Measurements from ENCODE around the gene GAS1. TPM values are rescaled to one million over a fixed set of nuclear protein-coding genes. Genes with fewer than 3 reads are reported as not detected.

GAS1 gene
- total RNA-seq, 1 donor from 2014 or later, result 120 TPM

DNA sequence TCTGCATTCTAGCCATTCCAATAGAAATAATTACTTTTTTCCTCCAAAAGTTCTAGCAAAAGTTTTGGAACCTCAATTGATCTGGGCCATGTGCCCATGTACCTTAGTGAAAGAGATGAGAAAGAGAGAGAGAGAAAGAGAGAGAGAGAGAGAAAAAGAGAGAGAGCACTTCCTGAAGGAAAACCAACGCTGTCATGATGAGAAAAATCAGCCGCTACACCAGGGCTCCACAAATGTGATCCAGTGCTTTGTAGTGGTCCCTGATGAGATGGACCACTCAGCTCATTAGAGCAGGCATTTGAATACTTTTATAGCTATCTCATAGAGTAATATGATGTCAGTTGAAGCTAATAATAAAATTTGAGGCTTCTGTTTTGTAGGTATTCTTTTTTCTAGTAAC, 7.7 kb upstream of the GAS1 start:
- Mint-ChIP-seq H3K4me1 (ENCODE audit: unreplicated experiment) (peaks cover 4% of the 10 kb centered on the region), H3K9me3 (peaks cover 6% of the 10 kb centered on the region), H3K4me3 (no peak overlapping the region), H3K36me3 (peaks cover 3% of the 10 kb centered on the region), H3K27ac (no peak overlapping the region), H3K27me3 (peaks cover 15% of the 10 kb centered on the region)
- TF ChIP-seq, protein P1, sequence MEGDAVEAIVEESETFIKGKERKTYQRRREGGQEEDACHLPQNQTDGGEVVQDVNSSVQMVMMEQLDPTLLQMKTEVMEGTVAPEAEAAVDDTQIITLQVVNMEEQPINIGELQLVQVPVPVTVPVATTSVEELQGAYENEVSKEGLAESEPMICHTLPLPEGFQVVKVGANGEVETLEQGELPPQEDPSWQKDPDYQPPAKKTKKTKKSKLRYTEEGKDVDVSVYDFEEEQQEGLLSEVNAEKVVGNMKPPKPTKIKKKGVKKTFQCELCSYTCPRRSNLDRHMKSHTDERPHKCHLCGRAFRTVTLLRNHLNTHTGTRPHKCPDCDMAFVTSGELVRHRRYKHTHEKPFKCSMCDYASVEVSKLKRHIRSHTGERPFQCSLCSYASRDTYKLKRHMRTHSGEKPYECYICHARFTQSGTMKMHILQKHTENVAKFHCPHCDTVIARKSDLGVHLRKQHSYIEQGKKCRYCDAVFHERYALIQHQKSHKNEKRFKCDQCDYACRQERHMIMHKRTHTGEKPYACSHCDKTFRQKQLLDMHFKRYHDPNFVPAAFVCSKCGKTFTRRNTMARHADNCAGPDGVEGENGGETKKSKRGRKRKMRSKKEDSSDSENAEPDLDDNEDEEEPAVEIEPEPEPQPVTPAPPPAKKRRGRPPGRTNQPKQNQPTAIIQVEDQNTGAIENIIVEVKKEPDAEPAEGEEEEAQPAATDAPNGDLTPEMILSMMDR (conservative IDR thresholded peaks at IDR 0.05), result no peak
- DNase-seq (ENCODE audit: extremely low spot score, unreplicated experiment), result no peak

DNA sequence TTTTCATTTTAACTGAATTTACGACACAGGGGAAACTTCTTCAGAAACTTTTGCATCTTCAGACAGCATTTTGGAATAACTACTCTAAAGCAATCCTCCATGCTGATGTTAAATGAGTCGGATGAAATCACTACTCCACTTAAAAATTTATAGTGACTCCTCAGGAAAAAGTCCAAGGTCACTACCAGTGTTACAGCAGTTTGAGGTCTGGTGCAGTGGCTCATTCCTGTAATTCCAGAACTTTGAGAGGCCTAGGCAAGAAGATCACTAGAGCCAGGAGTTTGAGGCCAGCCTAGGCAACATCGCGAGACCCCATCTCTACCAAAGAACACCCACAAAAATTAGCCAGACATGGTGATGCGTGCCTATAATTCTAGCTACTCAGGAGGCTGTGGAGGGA, 5.9 kb upstream of the GAS1 start:
- Mint-ChIP-seq H3K27ac (no peak overlapping the region), H3K27me3 (peaks cover 19% of the 10 kb centered on the region), H3K9me3 (peaks cover 6% of the 10 kb centered on the region), H3K36me3 (peaks cover 3% of the 10 kb centered on the region), H3K4me3 (no peak overlapping the region), H3K4me1 (ENCODE audit: unreplicated experiment) (peaks cover 7% of the 10 kb centered on the region)
- no peak for DNase-seq (ENCODE audit: extremely low spot score, unreplicated experiment)
- TF ChIP-seq, protein P1 (conservative IDR thresholded peaks at IDR 0.05), result no peak

DNA sequence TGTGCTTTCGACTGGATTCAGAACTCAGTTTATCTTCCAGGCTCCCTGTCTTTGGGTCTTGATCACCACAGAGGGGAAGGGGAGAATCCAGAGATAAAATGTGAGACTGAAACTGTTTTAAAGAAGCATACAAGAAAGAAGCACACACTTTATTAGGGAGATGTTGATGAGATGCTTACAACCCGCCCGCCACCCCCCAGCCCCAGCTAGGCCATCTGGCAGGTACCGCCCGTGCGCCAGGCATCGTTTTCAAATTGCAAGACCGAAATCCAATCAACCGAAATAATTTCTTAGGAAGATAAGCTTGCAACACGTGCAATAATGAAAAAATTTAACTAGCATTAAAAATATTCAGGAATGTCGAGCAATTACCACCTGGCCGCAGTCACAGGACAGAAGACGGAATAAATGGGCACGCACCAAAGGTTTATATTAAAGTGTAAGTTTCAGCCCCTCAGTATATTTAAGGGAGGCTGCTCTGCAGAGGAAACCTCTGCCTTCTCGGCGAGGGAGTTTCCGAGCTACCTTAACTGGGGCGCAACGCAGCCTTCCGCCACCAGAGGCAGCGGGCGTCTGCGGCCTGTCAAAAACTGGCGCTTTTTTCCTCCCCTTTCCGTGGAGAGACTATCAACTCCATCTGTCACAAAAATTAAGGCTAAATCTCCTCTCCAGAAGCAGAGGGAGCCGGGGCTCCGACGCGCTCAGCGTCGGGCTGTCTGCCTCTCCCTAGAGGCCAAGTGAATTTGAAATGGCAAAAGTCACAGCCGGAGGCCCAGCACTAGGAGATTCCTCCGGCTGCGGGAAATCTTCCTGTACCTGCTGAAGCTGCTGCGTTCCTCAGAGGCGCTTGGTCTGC, 996 bp upstream of the GAS1 start:
- peaks cover 25% of the 10 kb centered on the region for H3K27me3 Mint-ChIP-seq

DNA sequence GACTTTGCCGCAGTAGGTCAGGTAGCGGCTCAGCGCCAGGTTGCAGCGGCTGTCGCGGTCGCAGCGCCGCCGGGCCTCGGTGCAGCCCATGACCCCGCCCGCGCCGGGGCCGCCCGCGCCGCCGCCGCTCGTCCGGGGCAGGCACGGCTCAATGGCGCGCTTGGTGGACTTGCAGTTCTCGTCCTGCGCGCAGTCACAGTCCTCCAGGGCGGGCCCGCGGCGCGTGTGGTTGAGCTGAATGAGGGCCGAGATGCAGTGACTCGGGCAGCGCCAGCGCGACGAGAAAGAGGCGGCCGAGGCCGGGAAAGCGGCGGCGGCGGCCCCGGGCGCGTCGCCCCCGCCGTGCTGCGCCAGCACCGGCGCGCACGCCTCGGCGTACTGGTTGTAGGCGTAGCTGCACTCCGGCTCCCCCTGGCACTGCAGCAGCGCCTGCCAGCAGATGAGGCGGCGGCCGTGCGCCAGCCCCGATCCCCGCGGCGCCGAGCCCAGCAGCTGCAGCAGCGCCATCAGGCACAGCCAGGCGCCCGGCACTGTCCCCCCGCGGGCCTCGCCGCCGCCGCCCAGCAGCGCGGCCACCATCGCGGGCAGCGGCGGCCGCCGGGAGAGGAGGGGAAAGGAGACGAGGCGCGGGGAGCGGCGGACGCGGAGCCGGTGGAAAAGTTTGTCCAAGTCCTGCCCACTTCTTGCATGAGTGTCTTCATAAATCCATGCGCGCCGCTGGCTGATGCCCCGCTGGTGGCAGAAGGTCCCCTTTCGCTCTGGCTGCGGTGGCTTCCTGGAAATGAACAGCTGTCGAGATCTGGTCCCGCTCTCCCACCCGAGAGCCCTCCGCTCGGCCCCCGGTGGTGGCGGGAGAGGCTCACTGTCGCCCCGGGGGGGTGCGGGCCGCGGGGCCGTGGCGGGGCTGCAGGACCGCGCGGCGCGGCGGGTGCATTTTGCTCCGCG, 833 bp downstream of the GAS1 start:
- TF ChIP-seq, protein P1 (conservative IDR thresholded peaks at IDR 0.05), result peak; percentile 5
- H3K9me3 Mint-ChIP-seq, result no peaks in the 10 kb centered on the region

More for the DNA sequence above, 996 bp upstream of the GAS1 start:
- TF ChIP-seq, protein P1 (conservative IDR thresholded peaks at IDR 0.05), result peak; percentile 90
- peak overlapping the region; percentile 21 for H3K27ac Mint-ChIP-seq
- peak; percentile 86 for DNase-seq (ENCODE audit: extremely low spot score, unreplicated experiment)
- peaks cover 6% of the 10 kb centered on the region for H3K9me3 Mint-ChIP-seq
- peaks cover 14% of the 10 kb centered on the region for H3K36me3 Mint-ChIP-seq
- H3K4me1 Mint-ChIP-seq (ENCODE audit: unreplicated experiment), result peaks cover 14% of the 10 kb centered on the region
- peak overlapping the region; percentile 89 for H3K4me3 Mint-ChIP-seq

DNA sequence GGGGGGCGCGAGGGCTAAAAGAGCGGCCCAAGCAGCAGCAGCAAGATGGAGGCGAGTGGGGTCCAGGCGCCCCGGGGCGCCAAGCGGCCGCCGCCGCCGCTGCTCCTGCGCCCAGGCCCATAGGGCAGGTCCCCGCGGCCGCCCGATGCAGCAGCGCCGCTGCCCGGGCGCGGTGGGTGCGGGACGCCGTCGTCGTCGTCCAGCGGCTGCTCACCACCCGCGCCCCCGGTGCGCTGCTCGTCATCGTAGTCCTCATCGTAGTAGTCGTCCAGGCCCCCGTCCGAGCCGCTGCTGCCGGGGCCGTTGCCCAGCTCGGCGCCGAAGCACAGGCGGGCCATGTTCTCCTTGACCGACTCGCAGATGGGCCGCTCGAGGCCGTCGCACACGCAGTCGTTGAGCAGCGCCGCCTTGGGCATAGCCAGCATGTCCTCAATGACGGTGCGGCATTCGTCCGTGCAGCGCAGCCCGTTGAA, 1.5 kb downstream of the GAS1 start:
- TF ChIP-seq, protein P1 (conservative IDR thresholded peaks at IDR 0.05), result peak; percentile 8
- Mint-ChIP-seq H3K27ac (peak overlapping the region; percentile 51), H3K27me3 (peaks cover 42% of the 10 kb centered on the region), H3K9me3 (no peaks in the 10 kb centered on the region), H3K36me3 (peaks cover 11% of the 10 kb centered on the region), H3K4me1 (ENCODE audit: unreplicated experiment) (peaks cover 38% of the 10 kb centered on the region), H3K4me3 (peak overlapping the region; percentile 96)
- DNase-seq (ENCODE audit: extremely low spot score, unreplicated experiment), result peak; percentile 74

More for the DNA sequence above, 833 bp downstream of the GAS1 start:
- Mint-ChIP-seq H3K4me1 (ENCODE audit: unreplicated experiment) (peaks cover 31% of the 10 kb centered on the region), H3K36me3 (peaks cover 14% of the 10 kb centered on the region), H3K27ac (peak overlapping the region; percentile 51), H3K4me3 (peak overlapping the region; percentile 90), H3K27me3 (peaks cover 36% of the 10 kb centered on the region)
- DNase-seq (ENCODE audit: extremely low spot score, unreplicated experiment), result peak; percentile 79

All from type B pancreatic cell (in vitro differentiated cells).